ENCODE measurements around the gene ITGA11. TPM values are rescaled to one million over a fixed set of nuclear protein-coding genes. Genes with fewer than 3 reads are reported as not detected.

Gene ITGA11
- total RNA-seq, 1 donor from 2014 or later = 0.22 TPM

DNA sequence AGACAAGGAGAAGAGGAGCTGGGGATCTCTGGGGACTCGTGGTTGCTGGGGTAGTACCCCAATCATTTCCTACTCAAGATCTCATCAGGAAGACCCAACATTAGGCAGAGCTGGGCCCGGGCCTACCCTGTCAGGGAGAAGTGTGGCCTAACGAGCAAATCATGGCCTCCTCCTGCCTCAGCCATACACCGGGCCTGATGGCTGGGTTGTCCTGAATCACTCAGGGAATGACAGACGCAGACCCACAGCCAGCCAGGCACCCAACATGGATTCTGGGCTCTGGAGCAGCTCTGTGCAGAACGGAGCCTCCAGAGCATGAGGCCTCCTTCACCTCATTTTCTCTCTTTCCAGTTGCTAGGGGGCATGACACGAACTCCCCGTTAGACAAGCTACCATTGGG, 19.7 kb downstream of the ITGA11 start:
- DNase-seq = no peak

DNA sequence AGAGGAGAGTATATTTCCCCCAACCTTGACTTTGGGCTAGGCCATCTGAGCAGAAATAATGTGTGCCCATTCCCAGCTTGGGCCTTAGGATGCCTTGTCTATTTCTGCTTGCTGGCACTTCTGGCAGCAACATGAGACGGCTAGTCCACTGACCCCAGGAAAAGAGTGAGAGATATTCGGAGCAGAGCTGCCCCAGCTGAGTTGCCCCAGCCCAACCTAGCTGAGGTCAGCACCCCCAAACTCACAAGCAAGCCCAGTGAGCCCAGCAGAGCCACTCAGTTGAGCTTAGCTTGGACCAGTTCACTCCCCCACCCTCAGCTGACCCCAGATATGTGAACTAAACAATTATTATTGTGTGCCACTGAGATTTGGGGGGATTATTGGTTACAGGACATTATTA, 20.2 kb downstream of the ITGA11 start:
- Mint-ChIP-seq H3K27ac (ENCODE audit: unreplicated experiment) (no peak overlapping the region), H3K9me3 (ENCODE audit: unreplicated experiment) (peaks cover 2% of the 10 kb centered on the region), H3K36me3 (ENCODE audit: unreplicated experiment) (no peaks in the 10 kb centered on the region)

More for the DNA sequence above, 19.7 kb downstream of the ITGA11 start:
- Mint-ChIP-seq H3K4me3 (ENCODE audit: unreplicated experiment) (no peak overlapping the region), H3K36me3 (ENCODE audit: unreplicated experiment) (no peaks in the 10 kb centered on the region), H3K9me3 (ENCODE audit: unreplicated experiment) (peaks cover 2% of the 10 kb centered on the region), H3K27ac (ENCODE audit: unreplicated experiment) (no peak overlapping the region), H3K27me3 (ENCODE audit: unreplicated experiment) (peaks cover 4% of the 10 kb centered on the region), H3K4me1 (ENCODE audit: low read depth, unreplicated experiment) (peaks cover 6% of the 10 kb centered on the region)
- TF ChIP-seq, protein P1, sequence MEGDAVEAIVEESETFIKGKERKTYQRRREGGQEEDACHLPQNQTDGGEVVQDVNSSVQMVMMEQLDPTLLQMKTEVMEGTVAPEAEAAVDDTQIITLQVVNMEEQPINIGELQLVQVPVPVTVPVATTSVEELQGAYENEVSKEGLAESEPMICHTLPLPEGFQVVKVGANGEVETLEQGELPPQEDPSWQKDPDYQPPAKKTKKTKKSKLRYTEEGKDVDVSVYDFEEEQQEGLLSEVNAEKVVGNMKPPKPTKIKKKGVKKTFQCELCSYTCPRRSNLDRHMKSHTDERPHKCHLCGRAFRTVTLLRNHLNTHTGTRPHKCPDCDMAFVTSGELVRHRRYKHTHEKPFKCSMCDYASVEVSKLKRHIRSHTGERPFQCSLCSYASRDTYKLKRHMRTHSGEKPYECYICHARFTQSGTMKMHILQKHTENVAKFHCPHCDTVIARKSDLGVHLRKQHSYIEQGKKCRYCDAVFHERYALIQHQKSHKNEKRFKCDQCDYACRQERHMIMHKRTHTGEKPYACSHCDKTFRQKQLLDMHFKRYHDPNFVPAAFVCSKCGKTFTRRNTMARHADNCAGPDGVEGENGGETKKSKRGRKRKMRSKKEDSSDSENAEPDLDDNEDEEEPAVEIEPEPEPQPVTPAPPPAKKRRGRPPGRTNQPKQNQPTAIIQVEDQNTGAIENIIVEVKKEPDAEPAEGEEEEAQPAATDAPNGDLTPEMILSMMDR (IDR thresholded peaks at IDR 0.05; ENCODE audit: partially characterized antibody, unreplicated experiment) = no peak

DNA sequence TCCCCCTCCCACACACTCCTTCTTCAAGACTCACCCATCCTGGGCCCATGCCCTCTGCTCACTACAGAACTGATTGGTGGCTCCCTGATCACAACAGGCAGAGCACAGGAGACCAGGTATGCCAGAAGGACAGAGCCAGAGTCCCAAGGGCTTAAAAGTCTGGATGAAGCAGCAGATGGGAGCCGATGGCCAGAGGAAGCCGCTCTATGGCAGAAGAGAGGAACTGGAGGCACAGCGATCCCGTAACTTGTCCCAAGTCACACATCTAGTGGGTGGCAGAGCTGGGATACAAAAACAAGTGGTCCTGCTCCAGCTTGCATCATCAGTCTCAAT, 20.7 kb downstream of the ITGA11 start:
- no peak overlapping the region for H3K4me3 Mint-ChIP-seq (ENCODE audit: unreplicated experiment)
- no peak overlapping the region for H3K27ac Mint-ChIP-seq (ENCODE audit: unreplicated experiment)
- H3K27me3 Mint-ChIP-seq (ENCODE audit: unreplicated experiment) = peaks cover 4% of the 10 kb centered on the region
- peaks cover 3% of the 10 kb centered on the region for H3K4me1 Mint-ChIP-seq (ENCODE audit: low read depth, unreplicated experiment)
- TF ChIP-seq, protein P1 (IDR thresholded peaks at IDR 0.05; ENCODE audit: partially characterized antibody, unreplicated experiment) = no peak
- no peaks in the 10 kb centered on the region for H3K36me3 Mint-ChIP-seq (ENCODE audit: unreplicated experiment)
- DNase-seq = no peak
- peaks cover 2% of the 10 kb centered on the region for H3K9me3 Mint-ChIP-seq (ENCODE audit: unreplicated experiment)

More for the DNA sequence above, 20.2 kb downstream of the ITGA11 start:
- no peak for DNase-seq
- TF ChIP-seq, protein P1 (IDR thresholded peaks at IDR 0.05; ENCODE audit: partially characterized antibody, unreplicated experiment) = no peak
- H3K4me3 Mint-ChIP-seq (ENCODE audit: unreplicated experiment) = no peak overlapping the region
- H3K4me1 Mint-ChIP-seq (ENCODE audit: low read depth, unreplicated experiment) = peaks cover 3% of the 10 kb centered on the region
- H3K27me3 Mint-ChIP-seq (ENCODE audit: unreplicated experiment) = peaks cover 4% of the 10 kb centered on the region

DNA sequence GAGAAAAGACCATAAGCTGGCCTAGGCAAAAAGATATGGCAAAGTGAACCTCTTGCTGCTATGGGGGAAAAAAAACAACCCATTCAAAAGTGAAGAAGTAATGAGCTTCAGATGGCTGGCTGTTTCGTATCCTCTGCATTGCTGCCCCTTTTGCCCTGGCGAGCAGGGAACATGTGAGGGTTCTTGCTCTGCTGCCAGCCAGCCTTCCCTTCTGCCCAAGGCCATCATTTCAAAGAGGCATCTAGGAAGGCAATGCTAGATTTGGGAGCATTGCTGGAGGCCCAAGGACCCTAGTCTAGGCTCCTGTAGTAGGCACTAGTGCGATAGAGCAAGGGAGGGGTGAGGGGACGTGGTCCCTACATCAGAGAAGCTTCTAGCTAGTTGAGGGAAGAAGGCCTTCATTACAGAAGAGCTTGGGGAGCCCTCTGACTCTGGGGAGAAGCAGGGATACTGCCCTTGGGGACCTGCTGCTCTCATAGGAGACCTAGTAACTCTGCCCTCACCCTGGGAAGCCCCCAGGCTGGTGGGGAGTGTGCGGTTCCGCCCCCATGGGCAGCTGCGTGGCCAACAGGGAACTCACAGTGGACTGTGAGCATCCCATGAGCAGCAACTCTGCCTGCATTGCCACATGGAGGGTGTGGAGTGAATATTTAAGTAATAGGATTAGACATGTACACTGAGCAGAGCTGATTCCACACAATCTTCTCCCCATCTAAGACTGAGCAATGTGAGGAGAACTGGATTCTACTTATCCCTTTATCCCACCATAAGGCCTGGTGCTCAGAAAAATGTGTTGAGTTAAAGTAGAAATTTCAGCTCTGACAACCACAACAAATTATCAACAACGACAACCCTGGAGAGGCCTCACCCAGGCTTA, 21.3 kb downstream of the ITGA11 start:
- Mint-ChIP-seq H3K9me3 (ENCODE audit: unreplicated experiment) (peaks cover 2% of the 10 kb centered on the region), H3K36me3 (ENCODE audit: unreplicated experiment) (no peaks in the 10 kb centered on the region), H3K27ac (ENCODE audit: unreplicated experiment) (no peak overlapping the region), H3K4me3 (ENCODE audit: unreplicated experiment) (no peak overlapping the region), H3K4me1 (ENCODE audit: low read depth, unreplicated experiment) (peaks cover 3% of the 10 kb centered on the region), H3K27me3 (ENCODE audit: unreplicated experiment) (peaks cover 4% of the 10 kb centered on the region)
- TF ChIP-seq, protein P1 (IDR thresholded peaks at IDR 0.05; ENCODE audit: partially characterized antibody, unreplicated experiment) = no peak
- DNase-seq = no peak

DNA sequence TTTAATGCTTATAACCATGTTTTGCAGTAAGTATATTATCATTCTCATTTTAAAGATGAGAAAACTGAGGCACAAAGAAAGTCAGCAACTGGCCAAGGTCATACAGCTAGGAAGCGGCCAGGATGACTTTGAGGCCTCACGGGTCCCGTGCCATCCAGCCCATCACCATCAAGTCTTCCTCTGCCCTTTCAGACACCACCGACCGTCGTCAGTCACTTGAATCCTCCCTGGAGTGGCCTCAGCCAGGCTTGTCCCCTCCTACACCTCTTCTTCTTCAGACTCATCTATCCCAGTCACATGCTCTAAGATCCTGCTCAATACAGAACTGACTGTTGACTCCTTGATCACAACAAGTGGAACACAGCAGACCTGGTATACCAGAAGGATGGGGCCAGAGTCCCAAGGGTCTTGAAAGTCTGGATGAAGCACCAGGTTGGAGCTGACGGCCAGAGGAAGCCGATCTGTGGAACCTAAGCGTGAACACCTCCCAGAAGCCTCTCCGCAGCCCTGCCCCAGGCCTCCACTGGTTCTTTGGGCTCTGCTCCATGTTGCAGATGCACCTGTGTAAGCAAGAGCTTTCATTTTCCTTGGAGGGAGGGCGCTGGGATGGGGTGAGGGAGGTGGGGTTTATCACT, 22.1 kb downstream of the ITGA11 start:
- Mint-ChIP-seq H3K9me3 (ENCODE audit: unreplicated experiment) (peaks cover 2% of the 10 kb centered on the region), H3K4me3 (ENCODE audit: unreplicated experiment) (no peak overlapping the region), H3K27ac (ENCODE audit: unreplicated experiment) (no peak overlapping the region), H3K27me3 (ENCODE audit: unreplicated experiment) (peaks cover 3% of the 10 kb centered on the region), H3K36me3 (ENCODE audit: unreplicated experiment) (no peaks in the 10 kb centered on the region), H3K4me1 (ENCODE audit: low read depth, unreplicated experiment) (peaks cover 3% of the 10 kb centered on the region)
- TF ChIP-seq, protein P1 (IDR thresholded peaks at IDR 0.05; ENCODE audit: partially characterized antibody, unreplicated experiment) = no peak
- DNase-seq = no peak
